GM21526 (cell line): ENCODE results near the gene CDIPT.

ENCODE experiments used
- ATAC-seq: cut with Tn5 transposase; IDR thresholded peaks from one replicate; pipeline ENCODE4 v1.9.1; 2021; ENCODE audit warnings: moderate library complexity; ENCODE audit not compliant: unreplicated experiment, low FRiP score

Gene CDIPT

GRCh38 chr16:29863669-29863984, 601 bp upstream of the CDIPT start:
- ATAC-seq = no peak

GRCh38 chr16:29862383-29862883, 593 bp downstream of the CDIPT start:
- ATAC-seq = no peak

GRCh38 chr16:29860218-29860617, 2.8 kb downstream of the CDIPT start:
- no peak for ATAC-seq

- ATAC-seq = no peak
These were observed 4.1 kb downstream of the CDIPT start for GRCh38 chr16:29858974-29859373.

- ATAC-seq = no peak
These were observed 4.7 kb downstream of the CDIPT start for GRCh38 chr16:29858149-29858849.

GRCh38 chr16:29857133-29857760, 5.8 kb downstream of the CDIPT start:
- ATAC-seq = no peak

GRCh38 chr16:29854520-29855100, 8.4 kb downstream of the CDIPT start:
- no peak for ATAC-seq

- ATAC-seq = no peak
These were observed 10.4 kb downstream of the CDIPT start for GRCh38 chr16:29852654-29853053.

GRCh38 chr16:29850998-29851397, 12.0 kb downstream of the CDIPT start:
- no peak for ATAC-seq

GRCh38 chr16:29849505-29849904, 13.5 kb downstream of the CDIPT start:
- no peak for ATAC-seq

- ATAC-seq = no peak
These were observed 14.4 kb downstream of the CDIPT start for GRCh38 chr16:29848420-29849297.

GRCh38 chr16:29845656-29846055, 17.4 kb downstream of the CDIPT start:
- no peak for ATAC-seq

- no peak for ATAC-seq
These were observed 18.3 kb downstream of the CDIPT start for GRCh38 chr16:29844575-29845331.

- no peak for ATAC-seq
These were observed 19.1 kb downstream of the CDIPT start for GRCh38 chr16:29843931-29844330.

GRCh38 chr16:29842732-29843346, 20.2 kb downstream of the CDIPT start:
- no peak for ATAC-seq

GRCh38 chr16:29841631-29842030, 21.4 kb downstream of the CDIPT start:
- ATAC-seq = no peak

- ATAC-seq = no peak
These were observed 22.8 kb downstream of the CDIPT start for GRCh38 chr16:29840240-29840639.

- ATAC-seq = no peak
These were observed 23.2 kb downstream of the CDIPT start for GRCh38 chr16:29839822-29840221.

- ATAC-seq = no peak
These were observed 25.2 kb downstream of the CDIPT start for GRCh38 chr16:29837841-29838240.

GRCh38 chr16:29836623-29837022, 26.4 kb downstream of the CDIPT start:
- ATAC-seq = no peak
